Measurements from ENCODE around the gene RASL11B.

RASL11B gene

DNA sequence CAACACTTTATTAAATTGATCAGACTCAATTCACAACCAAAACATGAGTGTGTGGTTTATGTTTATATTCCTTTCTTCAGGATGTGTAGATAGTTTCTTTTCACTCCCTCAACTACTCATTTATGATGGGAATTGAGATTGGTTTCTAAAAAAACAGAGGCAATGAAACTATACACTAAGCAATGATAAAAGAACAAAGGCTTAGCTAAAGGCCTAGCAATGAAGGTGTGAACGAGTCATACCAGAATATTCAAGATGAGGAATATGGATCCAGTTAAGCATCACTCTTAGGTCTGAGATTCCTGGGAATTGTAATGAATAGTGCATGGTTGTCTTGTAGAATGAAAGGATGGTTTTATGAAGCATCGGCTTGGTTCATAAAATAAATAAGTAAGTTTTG lies 17.5 kb upstream of the RASL11B start:
- Histone ChIP-seq H3K9ac (ENCODE audit: low read length) (no peak overlapping the region), H3K27ac (ENCODE audit: low read length) (no peak overlapping the region), H4K20me1 (ENCODE audit: insufficient read depth, low read length) (no peaks in the 10 kb centered on the region), H3K4me1 (ENCODE audit: low read length) (peaks cover 22% of the 10 kb centered on the region), H3K4me3 (ENCODE audit: low read length) (no peak overlapping the region), H3K4me2 (ENCODE audit: low read length) (no peak overlapping the region), H2AFZ (ENCODE audit: low read depth, low read length) (no peak overlapping the region), H3K27me3 (ENCODE audit: low read depth, low read length) (no peaks in the 10 kb centered on the region), H3K9me3 (ENCODE audit: insufficient read depth, low read length) (no peaks in the 10 kb centered on the region), H3K36me3 (replicated peaks; ENCODE audit: low read depth, low read length) (no peaks in the 10 kb centered on the region), H3K79me2 (ENCODE audit: low read length) (no peaks in the 10 kb centered on the region)
- TF ChIP-seq, protein P1, sequence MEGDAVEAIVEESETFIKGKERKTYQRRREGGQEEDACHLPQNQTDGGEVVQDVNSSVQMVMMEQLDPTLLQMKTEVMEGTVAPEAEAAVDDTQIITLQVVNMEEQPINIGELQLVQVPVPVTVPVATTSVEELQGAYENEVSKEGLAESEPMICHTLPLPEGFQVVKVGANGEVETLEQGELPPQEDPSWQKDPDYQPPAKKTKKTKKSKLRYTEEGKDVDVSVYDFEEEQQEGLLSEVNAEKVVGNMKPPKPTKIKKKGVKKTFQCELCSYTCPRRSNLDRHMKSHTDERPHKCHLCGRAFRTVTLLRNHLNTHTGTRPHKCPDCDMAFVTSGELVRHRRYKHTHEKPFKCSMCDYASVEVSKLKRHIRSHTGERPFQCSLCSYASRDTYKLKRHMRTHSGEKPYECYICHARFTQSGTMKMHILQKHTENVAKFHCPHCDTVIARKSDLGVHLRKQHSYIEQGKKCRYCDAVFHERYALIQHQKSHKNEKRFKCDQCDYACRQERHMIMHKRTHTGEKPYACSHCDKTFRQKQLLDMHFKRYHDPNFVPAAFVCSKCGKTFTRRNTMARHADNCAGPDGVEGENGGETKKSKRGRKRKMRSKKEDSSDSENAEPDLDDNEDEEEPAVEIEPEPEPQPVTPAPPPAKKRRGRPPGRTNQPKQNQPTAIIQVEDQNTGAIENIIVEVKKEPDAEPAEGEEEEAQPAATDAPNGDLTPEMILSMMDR (IDR thresholded peaks at IDR 0.05; ENCODE audit: low read depth, low read length), result no peak
- no peak for TF ChIP-seq EZH2phosphoT487 (IDR thresholded peaks at IDR 0.05; ENCODE audit: low read depth)

DNA sequence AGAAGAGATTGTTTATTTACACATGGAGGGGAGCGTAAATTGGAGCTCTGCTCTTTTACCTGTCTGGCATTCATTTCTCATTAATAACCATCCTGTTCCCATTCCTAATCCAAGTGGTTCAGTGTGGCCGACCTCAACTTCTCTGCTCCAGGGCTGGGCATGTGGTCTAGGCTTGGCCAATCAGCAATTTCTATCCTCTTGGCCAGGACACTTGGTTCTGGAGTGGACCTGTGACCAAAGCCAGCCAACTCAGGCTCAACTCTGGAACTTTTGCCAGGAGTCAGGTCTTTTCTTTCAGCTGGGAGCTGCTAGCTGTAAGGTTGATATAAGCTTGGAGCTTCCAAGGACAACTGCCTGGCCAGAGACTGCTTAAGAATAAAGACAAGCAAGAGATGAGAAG lies 15.6 kb upstream of the RASL11B start:
- peaks cover 22% of the 10 kb centered on the region for H3K4me1 ChIP-seq (ENCODE audit: low read length)
- H2AFZ ChIP-seq (ENCODE audit: low read depth, low read length), result no peak overlapping the region
- H3K27ac ChIP-seq (ENCODE audit: low read length), result no peak overlapping the region
- TF ChIP-seq EZH2phosphoT487 (IDR thresholded peaks at IDR 0.05; ENCODE audit: low read depth), result no peak
- TF ChIP-seq, protein P1 (IDR thresholded peaks at IDR 0.05; ENCODE audit: low read depth, low read length), result no peak
- H4K20me1 ChIP-seq (ENCODE audit: insufficient read depth, low read length), result no peaks in the 10 kb centered on the region
- no peaks in the 10 kb centered on the region for H3K9me3 ChIP-seq (ENCODE audit: insufficient read depth, low read length)
- H3K36me3 ChIP-seq (replicated peaks; ENCODE audit: low read depth, low read length), result no peaks in the 10 kb centered on the region
- H3K4me2 ChIP-seq (ENCODE audit: low read length), result no peak overlapping the region
- H3K4me3 ChIP-seq (ENCODE audit: low read length), result no peak overlapping the region
- H3K79me2 ChIP-seq (ENCODE audit: low read length), result no peaks in the 10 kb centered on the region
- no peak overlapping the region for H3K9ac ChIP-seq (ENCODE audit: low read length)
- no peaks in the 10 kb centered on the region for H3K27me3 ChIP-seq (ENCODE audit: low read depth, low read length)

DNA sequence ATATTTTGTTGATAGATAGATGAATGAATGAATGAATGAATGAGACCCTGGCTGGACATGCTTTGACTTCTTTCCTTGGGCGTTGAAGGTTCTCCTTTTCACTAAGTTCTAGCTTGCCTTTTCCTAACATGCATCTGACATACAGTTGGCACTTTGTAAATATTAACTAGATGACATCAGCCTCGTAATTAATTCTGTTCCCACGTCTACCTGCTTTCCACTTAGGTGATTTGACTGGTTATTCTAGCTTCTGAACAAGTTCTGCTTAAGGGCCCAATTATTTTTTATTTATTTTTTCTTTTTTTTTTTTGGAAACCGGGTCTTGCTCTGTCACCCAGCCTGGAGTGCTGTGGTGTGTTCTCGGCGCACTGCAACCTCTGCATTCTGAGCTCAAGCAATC lies 13.9 kb upstream of the RASL11B start:
- H3K9ac ChIP-seq (ENCODE audit: low read length), result no peak overlapping the region
- H3K4me3 ChIP-seq (ENCODE audit: low read length), result no peak overlapping the region
- no peak overlapping the region for H3K27ac ChIP-seq (ENCODE audit: low read length)
- H3K9me3 ChIP-seq (ENCODE audit: insufficient read depth, low read length), result no peaks in the 10 kb centered on the region
- TF ChIP-seq, protein P1 (IDR thresholded peaks at IDR 0.05; ENCODE audit: low read depth, low read length), result no peak
- TF ChIP-seq EZH2phosphoT487 (IDR thresholded peaks at IDR 0.05; ENCODE audit: low read depth), result no peak
- H3K4me1 ChIP-seq (ENCODE audit: low read length), result peaks cover 13% of the 10 kb centered on the region
- H4K20me1 ChIP-seq (ENCODE audit: insufficient read depth, low read length), result no peaks in the 10 kb centered on the region
- H3K4me2 ChIP-seq (ENCODE audit: low read length), result no peak overlapping the region
- no peaks in the 10 kb centered on the region for H3K27me3 ChIP-seq (ENCODE audit: low read depth, low read length)
- no peaks in the 10 kb centered on the region for H3K36me3 ChIP-seq (replicated peaks; ENCODE audit: low read depth, low read length)
- no peak overlapping the region for H2AFZ ChIP-seq (ENCODE audit: low read depth, low read length)
- no peaks in the 10 kb centered on the region for H3K79me2 ChIP-seq (ENCODE audit: low read length)

DNA sequence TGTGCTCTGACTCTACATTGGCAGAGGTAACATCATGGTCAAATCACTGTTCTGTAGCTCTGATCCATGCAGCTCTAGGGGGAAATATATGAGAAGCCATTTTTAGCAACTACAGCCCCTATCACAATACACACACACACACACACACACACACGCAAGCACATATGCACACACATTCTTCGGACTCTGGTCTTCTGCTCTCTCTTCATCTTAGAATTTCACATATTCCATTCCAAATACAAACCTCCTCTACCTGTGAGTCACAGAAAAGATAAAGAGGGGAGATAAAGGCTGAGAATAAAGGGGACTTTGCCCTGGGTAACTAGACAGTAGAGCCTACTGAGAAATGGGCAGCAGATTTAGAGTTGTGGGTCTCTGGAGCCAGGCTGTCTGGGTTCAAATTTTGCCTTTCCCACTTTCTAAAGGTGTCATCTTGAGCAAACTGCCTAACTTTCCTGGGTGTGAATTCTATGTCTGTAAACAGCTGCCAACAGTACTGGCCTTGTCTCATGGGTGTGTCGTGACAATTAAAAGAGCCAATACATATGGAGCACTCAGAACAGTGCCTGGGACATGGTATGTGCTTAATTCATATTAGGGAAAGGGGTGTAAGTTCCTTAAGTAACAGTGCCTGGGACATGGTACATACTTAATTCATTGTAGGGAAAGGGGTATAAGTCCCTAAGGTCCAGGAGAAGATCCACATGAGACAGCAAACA lies 11.6 kb upstream of the RASL11B start:
- H3K27me3 ChIP-seq (ENCODE audit: low read depth, low read length), result no peaks in the 10 kb centered on the region
- no peak overlapping the region for H3K4me3 ChIP-seq (ENCODE audit: low read length)
- no peaks in the 10 kb centered on the region for H3K36me3 ChIP-seq (replicated peaks; ENCODE audit: low read depth, low read length)
- no peaks in the 10 kb centered on the region for H4K20me1 ChIP-seq (ENCODE audit: insufficient read depth, low read length)
- H3K4me1 ChIP-seq (ENCODE audit: low read length), result no peaks in the 10 kb centered on the region
- no peak overlapping the region for H3K27ac ChIP-seq (ENCODE audit: low read length)
- no peak overlapping the region for H3K9ac ChIP-seq (ENCODE audit: low read length)
- H3K9me3 ChIP-seq (ENCODE audit: insufficient read depth, low read length), result no peaks in the 10 kb centered on the region
- H3K79me2 ChIP-seq (ENCODE audit: low read length), result no peaks in the 10 kb centered on the region
- no peak overlapping the region for H3K4me2 ChIP-seq (ENCODE audit: low read length)
- no peak overlapping the region for H2AFZ ChIP-seq (ENCODE audit: low read depth, low read length)
- TF ChIP-seq EZH2phosphoT487 (IDR thresholded peaks at IDR 0.05; ENCODE audit: low read depth), result no peak
- TF ChIP-seq, protein P1 (IDR thresholded peaks at IDR 0.05; ENCODE audit: low read depth, low read length), result no peak

All from OCI-LY3 (cell line).